HL-60 (cell line): ENCODE results near the gene CFAP100.

ENCODE experiments used
- DNase-seq, 2 experiments: peaks; one replicate each; pipeline ENCODE4 v3.0.0-alpha.2; 2010 to 2020; ENCODE audit warnings: low read depth in 1 of 2, low spot score in 1 of 2
- H3K27ac ChIP-seq: fragments of 250-450 bp; sonication (Bioruptor Pico); replicated peaks from 2 replicates; pipeline ENCODE4 v1.5.1; 2020; ENCODE audit warnings: mild to moderate bottlenecking, moderate library complexity
- H3K27me3 ChIP-seq: fragments of 250-450 bp; sonication (Bioruptor Pico); 2 replicates; pipeline ENCODE4 v1.5.1; 2021; ENCODE audit warnings: mild to moderate bottlenecking, moderate library complexity; ENCODE audit not compliant: insufficient read depth, poor library complexity, severe bottlenecking
- H3K4me3 ChIP-seq: replicated peaks from 2 replicates; pipeline ENCODE4 v1.5.1; 2011; ENCODE audit warnings: mild to moderate bottlenecking, control low read depth, low read length; ENCODE audit not compliant: insufficient read depth
- CTCF ChIP-seq: IDR thresholded peaks from one replicate; pipeline ENCODE4 v1.5.1; 2011; ENCODE audit warnings: low read length, control low read depth, inconsistent platforms; ENCODE audit not compliant: insufficient read depth
- GABPA ChIP-seq: IDR thresholded peaks from 2 replicates; pipeline ENCODE4 v1.6.1; 2012; ENCODE audit warnings: low read depth
- POLR2AphosphoS5 ChIP-seq: IDR thresholded peaks from 2 replicates; pipeline ENCODE4 v1.6.1; 2012; ENCODE audit warnings: low read depth
- SPI1 ChIP-seq: IDR thresholded peaks from 2 replicates; pipeline ENCODE4 v1.6.1; 2012; ENCODE audit warnings: low read depth, mild to moderate bottlenecking, borderline replicate concordance
- TF ChIP-seq, protein P1 (sequence below): IDR thresholded peaks from 2 replicates; pipeline ENCODE4 v1.6.1; 2012; ENCODE audit warnings: low read depth; ENCODE audit not compliant: insufficient replicate concordance

Gene CFAP100

DNA sequence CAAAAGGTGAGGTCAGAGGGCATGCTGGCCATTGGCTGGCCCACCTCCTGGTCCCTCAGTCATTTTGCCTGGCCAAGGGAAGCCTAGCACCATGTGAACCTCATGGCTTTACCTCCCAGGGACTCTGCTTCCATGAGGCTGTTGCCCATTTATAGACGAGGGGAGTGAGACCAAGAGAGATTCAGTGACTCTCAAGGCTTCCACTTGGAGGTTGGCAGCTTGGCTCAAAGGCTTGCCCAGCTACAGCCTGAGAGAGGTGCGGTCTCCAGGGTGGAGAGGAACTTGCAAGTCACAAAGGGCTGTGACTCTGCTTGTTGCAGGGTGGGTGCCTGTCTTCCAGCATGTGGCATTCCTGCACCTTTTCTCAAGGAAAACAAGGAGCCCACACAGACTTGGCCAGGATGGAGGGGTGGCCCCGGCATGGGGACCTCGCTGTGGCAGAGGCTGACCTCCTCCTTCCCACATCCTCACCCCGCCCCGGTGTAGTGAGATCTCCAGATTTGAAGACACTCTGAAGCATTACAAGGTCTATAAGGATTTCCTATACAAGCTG, 24.5 kb downstream of the CFAP100 start:
- TF ChIP-seq GABPA (no peak), POLR2AphosphoS5 (no peak), CTCF (no peak), SPI1 (no peak)
- TF ChIP-seq, protein P1, sequence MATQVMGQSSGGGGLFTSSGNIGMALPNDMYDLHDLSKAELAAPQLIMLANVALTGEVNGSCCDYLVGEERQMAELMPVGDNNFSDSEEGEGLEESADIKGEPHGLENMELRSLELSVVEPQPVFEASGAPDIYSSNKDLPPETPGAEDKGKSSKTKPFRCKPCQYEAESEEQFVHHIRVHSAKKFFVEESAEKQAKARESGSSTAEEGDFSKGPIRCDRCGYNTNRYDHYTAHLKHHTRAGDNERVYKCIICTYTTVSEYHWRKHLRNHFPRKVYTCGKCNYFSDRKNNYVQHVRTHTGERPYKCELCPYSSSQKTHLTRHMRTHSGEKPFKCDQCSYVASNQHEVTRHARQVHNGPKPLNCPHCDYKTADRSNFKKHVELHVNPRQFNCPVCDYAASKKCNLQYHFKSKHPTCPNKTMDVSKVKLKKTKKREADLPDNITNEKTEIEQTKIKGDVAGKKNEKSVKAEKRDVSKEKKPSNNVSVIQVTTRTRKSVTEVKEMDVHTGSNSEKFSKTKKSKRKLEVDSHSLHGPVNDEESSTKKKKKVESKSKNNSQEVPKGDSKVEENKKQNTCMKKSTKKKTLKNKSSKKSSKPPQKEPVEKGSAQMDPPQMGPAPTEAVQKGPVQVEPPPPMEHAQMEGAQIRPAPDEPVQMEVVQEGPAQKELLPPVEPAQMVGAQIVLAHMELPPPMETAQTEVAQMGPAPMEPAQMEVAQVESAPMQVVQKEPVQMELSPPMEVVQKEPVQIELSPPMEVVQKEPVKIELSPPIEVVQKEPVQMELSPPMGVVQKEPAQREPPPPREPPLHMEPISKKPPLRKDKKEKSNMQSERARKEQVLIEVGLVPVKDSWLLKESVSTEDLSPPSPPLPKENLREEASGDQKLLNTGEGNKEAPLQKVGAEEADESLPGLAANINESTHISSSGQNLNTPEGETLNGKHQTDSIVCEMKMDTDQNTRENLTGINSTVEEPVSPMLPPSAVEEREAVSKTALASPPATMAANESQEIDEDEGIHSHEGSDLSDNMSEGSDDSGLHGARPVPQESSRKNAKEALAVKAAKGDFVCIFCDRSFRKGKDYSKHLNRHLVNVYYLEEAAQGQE: no peak
- no peak for DNase-seq
- Histone ChIP-seq H3K4me3 (no peak overlapping the region), H3K27me3 (peaks cover 11% of the 10 kb centered on the region), H3K27ac (no peak overlapping the region)

- Histone ChIP-seq H3K27me3 (peaks cover 11% of the 10 kb centered on the region), H3K4me3 (no peak overlapping the region), H3K27ac (no peak overlapping the region)
- no peak for DNase-seq
- TF ChIP-seq, protein P1: no peak
- no peak for TF ChIP-seq GABPA
- TF ChIP-seq SPI1: no peak
- no peak for TF ChIP-seq POLR2AphosphoS5
- no peak for TF ChIP-seq CTCF
Observed at GRCh38 chr3:126419886-126420786, 25.4 kb downstream of the CFAP100 start.

DNA sequence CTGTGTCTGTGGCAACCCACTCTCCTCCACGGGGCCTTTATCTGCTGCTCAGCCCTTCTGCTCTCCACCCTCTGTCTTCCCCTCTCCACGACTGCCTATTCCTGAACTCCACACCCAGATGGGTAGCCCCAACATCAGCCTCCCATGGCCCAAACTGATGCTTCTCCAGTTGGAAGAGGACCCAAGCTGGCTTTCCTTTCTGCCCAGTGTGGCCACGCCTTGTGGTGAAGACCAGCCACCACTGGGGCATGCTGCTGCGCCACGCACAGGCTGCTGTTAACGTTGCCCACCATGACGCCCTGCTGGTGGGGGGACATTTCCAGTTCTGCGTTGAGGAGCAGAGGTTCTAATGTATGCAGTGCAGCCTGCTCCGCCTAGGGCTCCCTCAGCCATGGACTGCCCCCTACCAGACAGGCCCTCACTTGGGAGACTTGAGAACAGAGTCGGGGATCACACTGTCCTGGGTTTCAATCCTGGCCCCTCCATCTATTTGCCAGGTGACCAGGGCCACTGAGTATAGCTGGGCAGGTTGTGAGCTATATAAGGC, 26.9 kb downstream of the CFAP100 start:
- H3K27ac ChIP-seq: no peak overlapping the region
- H3K4me3 ChIP-seq: no peak overlapping the region
- TF ChIP-seq, protein P1: no peak
- DNase-seq: no peak
- peaks cover 6% of the 10 kb centered on the region for H3K27me3 ChIP-seq
